Stomach (tissue), 4 donors: ENCODE data around the gene ENAH.

Experiments used
- POLR2A ChIP-seq, 4 donors: fragments of 450-650 bp; IDR thresholded peaks; one replicate each; pipeline ENCODE4 v1.6.1; 2016; ENCODE audit warnings: antibody characterized with exemption in 4 of 4, control low read depth in 2 of 4, mild to moderate bottlenecking in 1 of 4, moderate library complexity in 1 of 4
- TF ChIP-seq, protein P1 (sequence below), 7 experiments: fragments of 450-650 bp in 4 of 7; fragments of 200-600 bp in 3 of 7; sonication (generic) in 3 of 7; IDR thresholded peaks; one replicate each; pipeline ENCODE4 v1.5.1; 2016 to 2019; ENCODE audit warnings: antibody characterized with exemption in 7 of 7, control low read depth in 2 of 7, mild to moderate bottlenecking in 1 of 7

DNA sequence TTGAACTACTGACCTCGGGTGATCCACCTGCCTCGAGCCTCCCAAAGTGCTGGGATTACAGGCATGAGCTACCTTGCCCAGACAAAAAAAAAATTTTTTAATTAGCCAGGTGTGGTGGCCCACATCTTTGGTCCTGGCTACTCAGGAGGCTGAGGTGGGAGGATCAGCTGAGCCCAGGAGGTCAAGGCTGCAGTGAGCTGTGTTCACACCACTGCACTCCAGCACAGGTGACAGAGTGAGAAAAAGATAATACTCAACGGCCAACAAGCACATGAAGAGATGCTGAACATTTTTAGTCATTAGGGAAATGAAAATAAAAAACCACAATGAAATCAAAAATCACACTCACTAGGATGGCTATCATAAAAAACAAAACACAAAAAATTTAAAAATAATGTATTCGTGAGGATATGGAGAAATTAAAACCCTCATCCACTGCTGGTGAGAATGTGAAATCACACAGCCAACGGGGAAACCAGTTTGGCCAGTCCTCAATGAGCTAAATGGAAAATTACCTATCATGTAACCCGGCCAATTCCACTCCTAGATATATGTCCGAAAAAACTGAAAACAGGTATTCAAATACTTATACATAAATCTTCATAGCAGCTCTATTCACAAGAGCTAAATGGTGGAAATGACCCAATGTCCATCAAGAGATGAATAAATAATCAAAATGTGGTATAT lies 41.2 kb downstream of the ENAH start:
- TF ChIP-seq, protein P1, sequence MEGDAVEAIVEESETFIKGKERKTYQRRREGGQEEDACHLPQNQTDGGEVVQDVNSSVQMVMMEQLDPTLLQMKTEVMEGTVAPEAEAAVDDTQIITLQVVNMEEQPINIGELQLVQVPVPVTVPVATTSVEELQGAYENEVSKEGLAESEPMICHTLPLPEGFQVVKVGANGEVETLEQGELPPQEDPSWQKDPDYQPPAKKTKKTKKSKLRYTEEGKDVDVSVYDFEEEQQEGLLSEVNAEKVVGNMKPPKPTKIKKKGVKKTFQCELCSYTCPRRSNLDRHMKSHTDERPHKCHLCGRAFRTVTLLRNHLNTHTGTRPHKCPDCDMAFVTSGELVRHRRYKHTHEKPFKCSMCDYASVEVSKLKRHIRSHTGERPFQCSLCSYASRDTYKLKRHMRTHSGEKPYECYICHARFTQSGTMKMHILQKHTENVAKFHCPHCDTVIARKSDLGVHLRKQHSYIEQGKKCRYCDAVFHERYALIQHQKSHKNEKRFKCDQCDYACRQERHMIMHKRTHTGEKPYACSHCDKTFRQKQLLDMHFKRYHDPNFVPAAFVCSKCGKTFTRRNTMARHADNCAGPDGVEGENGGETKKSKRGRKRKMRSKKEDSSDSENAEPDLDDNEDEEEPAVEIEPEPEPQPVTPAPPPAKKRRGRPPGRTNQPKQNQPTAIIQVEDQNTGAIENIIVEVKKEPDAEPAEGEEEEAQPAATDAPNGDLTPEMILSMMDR (IDR thresholded peaks at IDR 0.05), result no peak
- no peak for TF ChIP-seq POLR2A (IDR thresholded peaks at IDR 0.05)
